ENCODE measurements around the gene SEC24C.
"Not testable (repeated sequence)": the region's sequence is repeated elsewhere in the genome, so short reads cannot be mapped to it uniquely, and the experiment has no call there.

SEC24C gene

DNA sequence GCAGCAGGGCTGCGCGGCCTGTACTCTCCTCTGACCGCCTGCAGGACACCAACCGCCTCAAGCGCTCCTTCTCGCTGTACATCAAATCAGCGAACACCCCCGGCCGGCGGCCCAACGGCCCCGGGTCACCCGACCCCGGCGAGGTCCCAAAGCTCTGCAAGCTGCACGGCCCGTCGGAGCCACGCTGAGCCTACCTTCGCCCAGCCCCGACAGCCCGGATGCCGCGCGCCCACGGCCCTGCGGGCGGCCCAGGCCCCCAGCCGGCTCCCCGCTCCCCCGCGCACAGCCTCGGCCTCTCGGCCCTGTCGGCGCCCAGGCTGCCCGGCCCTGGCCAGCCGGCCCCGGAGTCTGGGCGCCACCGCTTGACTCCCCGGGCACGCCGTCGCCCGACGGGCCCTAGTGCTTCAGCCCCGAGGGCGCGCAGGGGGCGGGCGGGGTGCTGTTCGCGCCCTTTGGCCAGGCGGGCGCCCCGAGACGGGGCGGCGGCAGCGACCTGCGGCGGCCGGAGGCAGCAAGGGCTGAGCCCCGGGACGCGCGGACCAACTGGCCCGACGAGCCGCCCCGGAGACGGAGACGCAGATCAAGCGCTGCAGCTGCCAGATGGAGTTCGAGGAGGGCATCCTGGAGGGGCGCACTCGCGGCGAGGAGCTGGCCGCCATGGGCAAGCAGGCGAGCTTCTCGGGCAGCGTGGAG is 11.1 kb upstream of the SEC24C start:
- FAIRE-seq, result no peak

GRCh38 chr10:73734028-73734720 is 10.0 kb upstream of the SEC24C start:
- FAIRE-seq, result no peak

GRCh38 chr10:73734796-73735305 is 9.3 kb upstream of the SEC24C start:
- no peak for FAIRE-seq

GRCh38 chr10:73740501-73741254 is 3.5 kb upstream of the SEC24C start:
- FAIRE-seq, result not testable (repeated sequence)

- FAIRE-seq, result no peak
Measured at GRCh38 chr10:73742454-73742734, 1.8 kb upstream of the SEC24C start.

- FAIRE-seq, result no peak
Measured at GRCh38 chr10:73743327-73743904, 756 bp upstream of the SEC24C start.

DNA sequence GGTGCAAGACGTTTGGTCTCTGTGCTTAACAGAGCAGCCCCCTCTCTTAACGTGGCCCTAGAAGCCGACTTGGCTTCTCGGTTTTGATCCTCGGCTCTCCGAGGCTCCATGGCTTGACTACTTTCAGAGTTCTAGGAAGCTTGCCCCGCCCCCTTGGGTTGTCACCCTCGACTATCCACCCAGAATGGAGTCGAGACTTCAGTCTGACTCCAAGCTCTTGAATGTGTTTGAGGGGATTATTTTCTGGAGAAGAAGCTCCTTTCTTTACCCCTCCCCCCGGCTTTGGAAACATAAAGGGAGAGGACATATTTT is 448 bp downstream of the SEC24C start:
- FAIRE-seq, result no peak

- no peak for FAIRE-seq
Measured at GRCh38 chr10:73746721-73747120, 2.5 kb downstream of the SEC24C start.

DNA sequence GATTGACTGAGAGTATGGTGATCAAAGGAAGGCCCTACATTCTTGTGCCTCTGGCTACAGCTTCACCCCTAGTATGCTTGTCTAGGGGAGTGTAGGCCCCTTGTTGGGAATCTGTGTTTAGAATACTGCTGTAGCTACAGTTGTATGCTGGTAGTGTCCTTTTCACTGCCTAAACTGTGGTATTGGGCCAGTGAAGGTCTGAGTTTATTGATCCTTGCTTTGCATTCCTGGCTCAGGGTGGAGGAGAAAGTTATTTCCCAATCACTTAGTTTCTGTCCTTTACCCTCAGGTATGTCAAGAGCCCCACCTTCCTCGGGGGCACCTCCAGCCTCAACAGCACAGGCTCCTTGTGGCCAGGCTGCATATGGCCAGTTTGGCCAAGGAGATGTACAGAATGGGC is 6.6 kb downstream of the SEC24C start:
- FAIRE-seq, result no peak

DNA sequence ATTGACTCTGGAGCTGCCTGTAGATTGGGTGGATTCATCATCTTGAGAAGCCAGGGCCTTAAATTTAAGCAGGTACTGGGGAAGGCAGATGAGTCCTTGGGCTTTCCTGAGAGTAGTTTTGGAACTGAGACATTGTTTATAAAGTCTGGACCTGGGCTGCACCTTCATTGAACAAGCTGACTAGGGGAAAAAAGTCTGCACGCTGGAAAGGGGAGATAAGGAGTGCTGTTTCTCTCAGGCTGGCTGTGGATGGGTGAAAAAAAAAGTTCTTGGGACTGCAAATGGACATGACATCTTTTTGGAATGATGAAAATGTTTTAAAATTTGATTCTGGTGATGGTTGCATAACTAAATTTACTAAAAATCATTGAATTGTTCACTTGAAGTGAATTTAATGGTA is 12.0 kb downstream of the SEC24C start:
- no peak for FAIRE-seq

DNA sequence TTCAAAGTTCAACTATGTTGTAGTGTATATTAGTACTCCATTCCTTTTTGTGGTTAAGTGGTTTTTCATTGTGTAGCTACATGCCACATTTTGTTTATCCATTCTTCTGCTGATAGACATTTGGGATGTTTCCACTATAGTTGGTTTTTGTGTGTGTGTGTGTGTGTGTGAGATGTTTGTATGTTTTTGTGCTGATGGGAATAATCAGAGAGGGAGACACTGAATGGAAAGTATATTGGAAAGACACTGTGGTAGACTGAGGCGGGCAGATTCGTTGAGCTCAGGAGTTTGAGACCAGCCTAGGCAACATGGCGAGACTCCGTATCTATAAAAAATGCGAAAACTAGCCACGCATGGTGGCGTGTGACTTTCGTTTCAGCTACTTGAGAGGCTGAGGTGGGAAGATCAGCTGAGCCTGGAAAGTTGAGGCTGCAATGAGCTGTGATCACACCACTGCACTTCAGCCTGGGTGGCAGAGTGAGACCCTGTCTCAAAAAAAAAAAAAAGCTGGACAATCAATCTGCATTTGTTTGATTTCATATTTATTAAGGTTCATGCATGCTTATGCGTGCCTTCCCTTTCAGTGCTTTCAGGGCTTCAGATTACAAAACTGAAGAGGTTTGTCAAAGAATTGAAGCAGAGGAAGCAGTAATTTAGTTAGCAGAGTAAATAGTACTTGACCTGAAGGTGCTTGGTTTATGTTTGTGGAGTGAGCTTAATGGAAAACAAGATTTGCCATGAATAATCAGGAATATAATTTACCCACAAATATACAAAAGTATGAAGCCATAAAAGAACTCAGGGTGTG is 14.7 kb downstream of the SEC24C start:
- no peak for FAIRE-seq

GRCh38 chr10:73759512-73760115 is 15.4 kb downstream of the SEC24C start:
- FAIRE-seq, result no peak

DNA sequence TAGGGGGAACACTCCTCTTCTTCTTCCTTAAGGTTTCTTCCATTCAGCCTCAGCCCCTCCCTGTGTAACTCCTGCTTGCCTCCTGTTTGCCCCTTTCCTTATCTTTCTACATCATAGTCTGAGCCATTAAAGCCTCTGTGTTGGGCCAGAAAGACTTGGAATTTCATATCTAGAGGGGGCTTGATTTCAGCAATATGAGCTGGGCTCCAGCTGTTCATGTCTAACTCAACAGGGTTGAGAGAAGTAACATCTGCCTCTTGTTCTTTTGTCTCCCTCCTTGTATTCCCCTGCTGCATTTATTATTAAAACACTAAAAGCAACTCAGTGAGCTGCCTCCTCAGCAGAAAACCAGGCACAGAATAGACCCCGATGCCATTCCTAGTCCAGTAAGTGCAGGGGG is 17.6 kb downstream of the SEC24C start:
- no peak for FAIRE-seq

- no peak for FAIRE-seq
Measured at GRCh38 chr10:73762915-73763314, 18.7 kb downstream of the SEC24C start.

DNA sequence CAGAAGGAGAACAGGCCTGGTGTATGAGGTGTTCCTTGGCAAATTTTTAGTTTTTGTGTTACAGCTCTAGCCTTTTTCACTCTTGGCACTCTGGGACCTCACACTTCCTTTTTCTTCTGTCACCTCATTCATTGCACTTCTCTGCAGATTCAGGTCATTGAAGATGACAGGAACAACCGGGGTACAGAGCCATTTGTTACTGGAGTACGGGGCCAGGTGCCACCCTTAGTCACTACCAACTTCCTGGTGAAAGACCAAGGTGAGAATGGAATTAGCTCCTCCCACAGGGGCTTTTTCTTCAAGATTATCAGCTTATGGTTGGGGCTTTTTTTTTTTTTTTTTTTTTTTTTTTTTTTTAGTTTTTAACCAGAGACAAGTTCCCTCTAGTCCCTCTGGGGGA is 19.2 kb downstream of the SEC24C start:
- FAIRE-seq, result no peak

DNA sequence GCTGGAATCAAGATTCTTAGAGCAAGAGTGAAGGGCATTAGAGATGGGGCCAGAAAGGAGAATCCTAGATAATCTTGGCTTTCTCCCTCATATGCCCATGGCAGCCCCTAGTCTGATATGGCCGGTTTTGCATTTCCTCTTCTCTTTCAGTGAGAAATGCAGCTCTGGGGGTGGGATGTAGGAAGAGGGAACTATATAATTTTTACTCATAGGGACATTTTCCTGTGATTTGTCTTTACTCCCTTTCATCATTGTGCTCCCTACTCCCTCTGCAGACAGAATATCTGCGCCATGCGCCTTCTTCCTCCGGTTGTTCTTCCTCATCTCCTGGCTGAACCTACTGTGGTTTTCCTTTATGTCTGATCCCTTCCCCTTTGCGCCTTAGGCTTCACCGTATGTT is 20.9 kb downstream of the SEC24C start:
- no peak for FAIRE-seq

DNA sequence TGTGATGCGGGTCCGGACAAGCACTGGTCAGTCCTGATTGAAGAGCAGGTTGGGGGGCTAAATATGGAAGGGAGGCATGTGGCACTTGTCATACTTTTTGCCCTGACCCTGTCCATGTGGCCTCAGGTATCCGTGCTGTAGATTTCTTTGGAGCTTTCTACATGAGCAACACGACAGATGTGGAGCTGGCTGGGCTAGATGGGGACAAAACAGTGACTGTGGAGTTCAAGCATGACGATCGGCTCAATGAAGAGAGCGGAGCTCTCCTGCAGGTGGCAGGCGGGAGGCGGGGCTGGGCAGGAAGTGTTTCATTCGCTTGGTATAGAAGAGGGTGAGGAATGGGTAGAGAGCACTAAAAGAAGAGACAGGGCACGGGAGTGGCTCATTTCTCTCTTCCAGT is 24.7 kb downstream of the SEC24C start:
- FAIRE-seq, result no peak

DNA sequence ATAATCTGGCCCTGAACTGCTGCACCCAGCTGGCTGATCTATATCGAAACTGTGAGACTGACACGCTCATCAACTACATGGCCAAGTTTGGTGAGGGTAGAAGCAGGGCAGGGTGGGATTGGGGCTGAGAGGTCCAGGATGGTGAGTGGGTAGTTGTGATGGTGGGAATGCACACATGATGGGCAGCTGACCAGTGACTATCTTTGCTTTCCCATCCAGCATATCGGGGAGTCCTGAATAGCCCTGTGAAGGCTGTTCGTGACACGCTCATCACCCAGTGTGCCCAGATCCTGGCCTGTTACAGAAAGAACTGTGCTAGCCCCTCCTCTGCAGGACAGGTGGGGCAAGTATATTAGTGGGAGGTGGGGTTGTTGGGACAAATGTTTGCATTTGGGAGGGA is 25.2 kb downstream of the SEC24C start:
- FAIRE-seq, result no peak

DNA sequence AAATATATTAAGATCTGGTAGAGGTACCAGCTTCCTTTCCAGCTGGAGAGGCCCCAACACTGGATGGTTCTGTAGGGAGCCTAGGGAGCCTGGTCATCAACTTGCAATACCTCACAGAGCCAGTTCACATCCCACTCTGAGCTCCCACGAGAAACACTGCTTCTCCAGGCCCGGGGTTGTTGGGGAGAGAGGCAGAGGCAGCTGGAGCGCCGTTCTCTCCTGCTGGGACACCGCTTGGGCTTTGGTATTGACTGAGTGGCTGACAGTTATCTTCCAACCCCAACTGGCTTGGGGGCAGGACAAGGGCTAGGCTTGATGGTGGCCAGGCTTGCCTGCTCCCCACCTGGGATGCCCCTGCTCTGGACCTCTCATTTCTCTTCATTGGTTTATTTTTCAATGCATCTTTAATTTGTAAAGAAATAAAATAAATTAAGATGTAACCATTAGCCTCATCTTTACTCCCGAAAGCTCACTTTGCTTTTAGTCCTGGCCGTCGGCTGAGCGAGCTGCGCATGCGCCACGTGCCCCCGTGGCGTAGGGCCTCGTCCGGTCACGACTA is 27.6 kb downstream of the SEC24C start:
- no peak for FAIRE-seq

GRCh38 chr10:73772281-73773151 is 28.3 kb downstream of the SEC24C start:
- no peak for FAIRE-seq

Measured in endometrium (tissue), 2 donors.